HG03460 (cell line): Measurements from ENCODE around the gene MTA3.

ENCODE experiments used
- ATAC-seq: cut with Tn5 transposase; IDR thresholded peaks from one replicate; pipeline ENCODE4 v1.9.1; 2021; ENCODE audit not compliant: unreplicated experiment

Gene MTA3

GRCh38 chr2:42658306-42658705, 89.9 kb downstream of the MTA3 start:
- ATAC-seq: no peak

DNA sequence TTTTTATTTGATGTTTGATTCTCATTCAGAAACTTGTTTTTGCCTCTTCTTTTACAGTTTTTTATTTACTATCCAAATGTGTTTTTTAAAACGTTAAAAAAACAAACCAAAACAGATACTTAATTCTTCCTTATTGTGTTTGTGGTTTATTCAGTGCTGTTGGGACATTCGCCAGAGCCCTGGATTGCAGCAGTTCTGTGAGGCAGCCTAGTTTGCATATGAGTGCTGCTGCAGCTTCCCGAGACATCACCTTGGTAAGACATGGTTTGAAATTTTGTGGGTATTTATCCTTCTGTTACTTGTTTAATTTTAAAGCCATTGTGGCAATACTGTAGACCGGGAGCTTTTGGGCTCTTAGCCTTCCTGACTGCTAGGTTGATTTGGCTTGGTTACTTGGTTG, 91.2 kb downstream of the MTA3 start:
- no peak for ATAC-seq

- peak; percentile 81 for ATAC-seq
Observed at GRCh38 chr2:42663106-42663780, 94.8 kb downstream of the MTA3 start.

DNA sequence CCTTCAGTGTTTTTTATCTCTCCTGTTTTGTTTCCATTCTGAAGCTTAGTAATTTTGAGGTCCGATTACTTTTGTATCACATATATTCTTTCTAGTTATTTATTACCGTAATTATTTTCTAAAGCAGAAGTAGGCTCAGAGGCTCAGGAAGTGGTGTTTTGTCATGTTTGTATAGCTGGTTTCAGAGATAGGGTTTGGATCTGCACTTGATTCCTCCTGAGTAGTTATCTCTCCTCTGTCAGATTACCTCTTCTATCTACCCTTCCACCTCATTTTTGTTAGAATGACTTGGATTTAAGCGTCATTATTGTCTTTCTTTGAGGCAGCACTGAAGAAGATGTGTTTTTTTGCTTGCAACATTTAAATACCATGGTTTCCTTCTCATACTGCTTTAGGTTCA, 95.4 kb downstream of the MTA3 start:
- ATAC-seq: peak; percentile 68

DNA sequence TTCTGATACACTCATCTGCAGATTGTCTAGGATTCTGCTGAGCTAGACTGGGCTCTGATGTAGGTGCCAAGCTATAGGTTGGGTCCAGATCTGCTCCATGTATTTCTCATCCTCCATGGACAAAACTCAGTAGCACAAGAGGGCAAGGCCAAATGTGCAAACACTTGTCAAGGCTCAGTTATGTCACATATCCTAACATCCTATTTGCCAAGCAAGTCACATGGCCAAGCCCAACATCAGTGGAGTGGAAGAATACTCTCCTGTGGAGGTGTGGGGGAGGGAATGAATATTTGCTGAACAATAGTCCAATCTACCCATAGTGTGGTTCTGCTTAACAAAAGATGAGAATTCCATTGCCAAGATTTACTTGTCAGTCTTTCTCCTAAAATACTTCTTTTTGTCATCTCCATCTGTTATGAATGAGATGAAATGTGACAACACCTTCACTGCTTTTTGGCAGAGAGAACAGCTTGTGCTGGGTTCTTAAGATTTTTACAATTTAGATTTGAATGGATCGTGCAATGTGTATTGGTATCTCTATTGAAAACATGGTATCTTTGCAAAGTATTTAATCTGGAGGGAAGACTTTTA, 105.7 kb downstream of the MTA3 start:
- ATAC-seq: no peak

GRCh38 chr2:42675815-42676214, 107.4 kb downstream of the MTA3 start:
- ATAC-seq: no peak

- no peak for ATAC-seq
Observed at GRCh38 chr2:42685303-42685702, 116.9 kb downstream of the MTA3 start.

DNA sequence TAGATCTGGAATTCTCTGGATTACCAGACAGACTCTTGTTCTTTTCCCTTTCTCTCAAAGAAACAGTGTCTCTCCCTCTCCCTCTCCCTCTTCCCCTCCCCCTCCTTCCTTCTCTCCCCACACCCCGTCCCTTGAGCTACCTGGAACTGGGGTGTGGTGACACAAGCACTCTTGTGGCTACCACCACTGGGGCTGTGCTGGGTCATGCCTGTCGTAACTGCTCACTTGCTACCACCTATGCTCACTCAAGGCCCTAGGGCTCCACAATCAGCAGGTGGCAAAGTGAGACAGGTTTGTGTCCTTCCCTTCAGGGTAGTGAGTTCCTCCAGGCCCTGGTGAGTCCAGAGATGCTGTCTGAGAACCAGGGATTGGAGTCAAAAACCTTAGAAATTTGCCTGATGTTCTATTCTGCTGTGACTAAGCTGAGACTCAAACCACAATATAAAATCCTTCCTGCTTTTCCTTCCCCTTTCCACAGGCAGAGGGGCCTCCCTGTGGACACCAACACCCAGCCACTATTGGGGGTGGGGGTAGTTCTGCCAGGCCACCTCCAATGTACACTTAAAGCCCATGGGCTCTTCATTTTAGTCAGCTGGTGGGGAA, 124.7 kb downstream of the MTA3 start:
- no peak for ATAC-seq

- no peak for ATAC-seq
Observed at GRCh38 chr2:42693688-42694479, 125.5 kb downstream of the MTA3 start.

DNA sequence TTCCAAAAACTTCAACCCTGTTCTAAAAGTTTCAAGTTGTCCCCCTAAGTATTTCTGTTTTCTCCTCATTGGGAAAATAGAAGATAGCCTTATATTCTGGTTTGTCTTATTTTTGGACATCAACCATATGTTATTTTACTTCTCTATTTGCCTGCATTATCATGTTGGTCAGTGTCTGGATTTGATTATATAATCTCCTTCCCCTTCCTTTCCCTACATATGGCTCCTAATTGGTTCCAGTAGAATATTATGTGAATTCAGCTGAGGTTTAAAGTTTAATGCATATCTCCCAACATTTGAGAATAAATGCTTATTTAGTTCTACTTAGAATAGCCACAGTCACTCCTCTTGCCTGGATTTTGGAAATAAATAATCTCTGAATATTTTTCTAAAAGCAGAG, 128.6 kb downstream of the MTA3 start:
- ATAC-seq: no peak

GRCh38 chr2:42698940-42699339, 130.5 kb downstream of the MTA3 start:
- ATAC-seq: no peak

DNA sequence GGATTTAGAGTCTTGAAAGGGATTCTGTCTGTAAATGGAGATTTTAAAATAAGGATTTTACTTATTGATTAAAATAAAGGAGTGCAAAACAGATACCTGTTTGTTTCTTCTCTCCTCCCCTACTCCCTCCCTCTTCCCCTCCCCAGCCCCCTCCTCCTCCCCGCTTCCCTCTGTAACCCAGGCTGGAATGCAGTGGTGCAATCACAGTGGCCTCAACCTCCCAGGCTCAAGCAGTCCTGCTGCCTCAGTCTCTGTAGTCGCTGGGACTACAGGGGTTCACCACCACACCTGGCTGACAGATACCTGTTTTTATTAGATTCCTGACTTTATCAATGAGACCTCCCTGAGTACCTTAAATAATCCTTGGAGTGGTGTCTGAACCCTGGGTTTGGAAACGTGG, 138.4 kb downstream of the MTA3 start:
- ATAC-seq: no peak

DNA sequence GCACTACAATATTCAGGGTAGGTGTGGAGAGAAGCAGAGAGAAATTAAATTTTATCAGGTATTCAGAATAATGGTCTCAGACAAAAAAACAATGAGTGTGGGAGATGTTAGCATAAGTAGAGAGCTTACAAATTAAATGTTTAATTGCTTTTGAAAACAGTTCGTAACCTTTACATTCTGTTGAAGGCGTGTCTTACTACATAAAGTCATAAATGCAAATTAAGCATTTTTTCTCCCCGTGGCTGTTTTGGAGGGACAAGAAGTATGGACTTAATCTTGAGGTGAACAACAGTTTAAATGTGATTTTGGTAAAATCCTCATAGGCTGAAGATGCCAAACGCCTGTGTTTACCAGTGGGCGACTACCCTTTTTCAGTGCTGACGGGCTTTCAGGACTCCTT, 139.7 kb downstream of the MTA3 start:
- no peak for ATAC-seq

GRCh38 chr2:42711896-42712295, 143.5 kb downstream of the MTA3 start:
- ATAC-seq: no peak

- no peak for ATAC-seq
Observed at GRCh38 chr2:42712934-42713333, 144.5 kb downstream of the MTA3 start.

- no peak for ATAC-seq
Observed at GRCh38 chr2:42713920-42714319, 145.5 kb downstream of the MTA3 start.

DNA sequence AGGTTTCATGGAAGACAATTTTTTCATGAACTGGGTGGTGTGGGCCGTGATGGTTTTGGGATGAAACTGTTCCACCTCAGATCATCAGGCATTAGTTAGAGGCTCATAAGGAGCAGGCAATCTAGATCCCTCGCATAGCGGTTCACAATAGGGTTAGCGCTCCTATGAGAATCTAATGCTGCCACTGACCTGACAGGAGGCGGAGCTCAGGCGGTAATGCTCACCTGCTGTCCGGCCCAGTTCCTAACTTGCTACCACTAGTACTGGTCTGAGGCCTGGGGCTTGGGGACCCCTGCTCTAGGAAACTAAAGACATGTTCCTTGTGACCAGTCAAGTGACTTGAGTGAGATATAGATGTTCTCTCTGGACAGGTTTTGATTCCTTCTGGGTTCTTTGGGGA, 146.3 kb downstream of the MTA3 start:
- ATAC-seq: no peak

DNA sequence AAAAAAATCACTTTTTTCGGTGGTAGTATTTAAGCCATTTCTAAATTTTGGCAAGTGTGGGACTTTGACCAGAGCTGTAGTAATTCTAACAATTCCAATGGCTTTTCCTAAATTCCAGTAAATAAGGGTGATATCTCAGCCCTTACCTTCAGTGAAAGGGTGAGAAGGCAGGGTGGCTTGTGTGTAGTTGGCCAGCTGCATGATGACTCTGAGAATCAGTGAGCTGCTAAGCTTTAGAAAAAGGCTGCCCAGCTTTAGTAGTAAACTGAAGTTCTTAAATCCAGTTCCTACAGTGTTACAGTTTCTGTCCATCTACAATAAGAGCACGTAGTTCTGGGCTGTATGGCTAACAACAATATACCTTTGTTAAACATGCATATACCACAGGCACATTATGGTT, 153.5 kb downstream of the MTA3 start:
- no peak for ATAC-seq

DNA sequence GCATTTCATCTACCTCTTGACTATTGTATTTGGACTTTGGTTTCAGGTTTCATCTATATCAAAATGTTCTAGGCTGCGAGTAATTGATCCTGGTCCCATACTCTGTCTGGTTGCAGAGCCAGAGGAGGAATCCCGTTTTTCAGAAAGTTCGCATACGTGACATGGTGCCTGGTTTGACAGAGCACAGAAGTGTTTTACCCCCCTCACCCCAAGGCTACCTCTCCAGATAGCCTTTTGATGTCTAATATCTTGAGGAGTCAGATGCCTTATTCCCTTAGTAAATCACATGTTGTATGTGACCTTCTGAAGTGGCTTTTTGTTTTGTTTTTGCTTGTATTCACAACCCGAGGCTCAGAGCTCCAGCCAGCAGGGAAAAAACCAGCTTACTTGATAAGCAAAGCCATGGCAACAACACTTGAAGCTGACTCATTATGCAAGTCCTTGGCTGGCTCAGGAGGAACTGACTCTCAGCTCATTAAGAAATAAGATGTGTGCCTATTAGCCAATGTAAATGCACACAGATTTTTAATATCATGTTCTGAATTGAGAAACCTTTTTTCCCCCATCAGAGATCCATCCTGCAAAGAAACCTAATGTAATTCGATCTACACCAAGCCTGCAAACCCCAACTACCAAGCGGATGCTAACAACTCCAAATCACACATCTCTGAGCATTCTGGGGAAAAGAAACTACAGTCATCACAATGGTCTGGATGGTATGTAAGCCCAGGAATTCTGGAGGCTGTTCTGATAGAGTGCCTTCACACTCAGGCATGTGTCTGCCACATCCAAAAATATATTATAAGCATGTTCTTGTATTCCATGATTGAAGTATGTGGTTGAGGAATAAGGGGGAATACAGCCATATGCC, 154.1 kb downstream of the MTA3 start:
- peak; percentile 94 for ATAC-seq

DNA sequence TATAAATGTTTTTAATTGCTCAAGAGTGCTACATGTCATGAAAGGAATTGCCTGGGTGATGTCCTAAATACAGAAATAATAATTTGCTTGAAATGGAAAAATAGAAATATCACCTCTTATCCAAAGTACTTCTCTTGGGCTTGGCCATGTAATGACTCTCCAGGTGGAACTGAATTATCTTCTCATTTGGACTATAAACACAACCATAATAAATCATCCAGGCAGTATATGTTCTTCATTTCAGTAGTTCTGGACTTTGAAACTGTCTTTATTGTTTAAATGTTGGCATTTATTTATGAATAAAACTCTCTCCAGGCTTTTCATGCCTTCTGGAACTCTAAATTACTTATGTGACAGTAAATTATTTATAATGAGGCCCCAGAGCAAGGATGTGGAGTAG, 155.0 kb downstream of the MTA3 start:
- ATAC-seq: no peak

DNA sequence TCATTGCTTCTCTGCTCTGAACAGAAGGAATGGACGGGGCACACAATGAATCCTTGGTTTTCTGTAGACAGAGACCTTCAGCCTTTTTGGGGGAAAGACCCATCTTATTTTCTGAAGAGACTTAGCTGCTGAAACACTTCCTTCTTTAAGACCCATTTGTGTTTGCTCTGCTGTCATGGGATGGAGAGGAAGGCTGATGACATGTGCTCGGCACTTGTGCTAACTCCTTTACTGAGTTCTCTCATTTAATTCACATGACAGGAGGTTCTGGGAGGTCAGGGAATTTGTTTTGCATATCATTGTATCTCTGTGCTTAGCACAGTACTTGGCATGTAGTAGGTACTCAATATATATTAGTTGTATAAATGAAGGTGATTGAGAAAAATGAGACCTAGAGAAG, 156.5 kb downstream of the MTA3 start:
- no peak for ATAC-seq
